ENCODE results near the gene ARAP2. TPM values are rescaled to one million over a fixed set of nuclear protein-coding genes. Genes with fewer than 3 reads are reported as not detected.

The ARAP2 gene
- total RNA-seq, 1 donor from 2014 or later: 45.4 TPM

DNA sequence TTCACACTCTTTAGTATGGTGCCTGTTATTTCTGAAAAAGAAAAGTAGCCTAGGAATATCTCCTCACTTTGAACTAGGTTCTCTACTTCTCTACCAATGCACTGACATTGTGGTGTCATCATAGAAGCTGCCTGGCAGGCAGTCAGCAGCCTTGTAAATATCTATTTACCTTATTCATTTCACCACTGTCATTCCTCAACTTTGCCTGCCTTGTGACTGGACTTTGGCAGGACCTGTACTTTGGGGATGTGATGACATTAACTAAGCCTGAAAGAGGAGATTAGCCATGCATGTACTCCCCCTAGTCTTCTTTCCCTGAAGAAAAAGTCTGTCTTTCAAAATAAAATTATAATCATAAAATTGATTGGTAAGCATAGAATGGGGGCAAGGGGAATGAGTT, 207.2 kb downstream of the ARAP2 start:
- Mint-ChIP-seq H3K36me3 (ENCODE audit: low read depth) (no peaks in the 10 kb centered on the region), H3K27me3 (no peaks in the 10 kb centered on the region), H3K4me3 (no peak overlapping the region), H3K27ac (no peak overlapping the region), H3K4me1 (no peaks in the 10 kb centered on the region), H3K9me3 (peaks cover 24% of the 10 kb centered on the region)
- DNase-seq: no peak
- intact Hi-C loops (cut with micrococcal nuclease): no loop called here

DNA sequence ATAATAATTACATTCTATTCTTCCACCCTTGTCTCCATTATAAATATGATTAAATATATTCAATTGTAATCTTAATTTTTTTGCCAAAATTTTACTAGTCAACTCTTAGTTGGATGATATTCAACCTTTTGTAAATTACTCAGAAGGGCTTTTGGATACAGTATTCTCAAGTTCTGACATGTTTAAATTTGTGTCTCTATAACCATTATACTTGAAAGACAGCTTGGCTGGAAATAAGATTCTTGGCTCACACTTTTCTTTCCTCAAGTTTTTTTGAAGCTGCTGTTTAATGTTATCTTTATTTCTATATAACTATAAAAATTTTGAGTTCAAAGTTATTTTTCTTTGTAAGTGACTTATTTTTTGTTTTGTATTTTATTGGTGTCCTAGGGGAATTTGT, 214.4 kb downstream of the ARAP2 start:
- Mint-ChIP-seq H3K27ac (no peak overlapping the region), H3K4me3 (no peak overlapping the region), H3K9me3 (peaks cover 16% of the 10 kb centered on the region), H3K4me1 (no peaks in the 10 kb centered on the region), H3K36me3 (ENCODE audit: low read depth) (no peaks in the 10 kb centered on the region), H3K27me3 (no peaks in the 10 kb centered on the region)
- no peak for DNase-seq
- intact Hi-C loops (cut with micrococcal nuclease): no loop called here

DNA sequence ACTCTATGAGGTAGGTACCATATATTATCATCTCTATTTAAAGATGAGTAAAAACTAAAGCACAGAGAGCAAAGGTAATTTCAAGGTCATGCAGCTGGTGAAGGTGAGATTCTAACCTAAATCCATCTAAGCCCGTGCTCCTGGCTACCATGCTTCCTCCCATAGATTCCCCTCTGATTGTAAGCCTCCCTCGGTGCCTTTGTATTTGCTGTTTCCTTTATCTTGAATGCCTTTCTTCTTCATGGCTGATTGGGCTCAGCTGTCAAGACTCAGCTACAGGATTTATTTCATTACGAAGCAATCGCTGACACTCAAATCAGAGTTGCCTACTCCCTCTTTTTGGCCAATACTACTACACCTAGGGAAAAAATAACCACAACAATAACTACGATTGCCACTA, 217.1 kb downstream of the ARAP2 start:
- DNase-seq: no peak
- Mint-ChIP-seq H3K4me1 (no peaks in the 10 kb centered on the region), H3K27ac (no peak overlapping the region), H3K27me3 (no peaks in the 10 kb centered on the region), H3K36me3 (ENCODE audit: low read depth) (no peaks in the 10 kb centered on the region), H3K4me3 (no peak overlapping the region), H3K9me3 (peaks cover 4% of the 10 kb centered on the region)
- intact Hi-C loops (cut with micrococcal nuclease): no loop called here

DNA sequence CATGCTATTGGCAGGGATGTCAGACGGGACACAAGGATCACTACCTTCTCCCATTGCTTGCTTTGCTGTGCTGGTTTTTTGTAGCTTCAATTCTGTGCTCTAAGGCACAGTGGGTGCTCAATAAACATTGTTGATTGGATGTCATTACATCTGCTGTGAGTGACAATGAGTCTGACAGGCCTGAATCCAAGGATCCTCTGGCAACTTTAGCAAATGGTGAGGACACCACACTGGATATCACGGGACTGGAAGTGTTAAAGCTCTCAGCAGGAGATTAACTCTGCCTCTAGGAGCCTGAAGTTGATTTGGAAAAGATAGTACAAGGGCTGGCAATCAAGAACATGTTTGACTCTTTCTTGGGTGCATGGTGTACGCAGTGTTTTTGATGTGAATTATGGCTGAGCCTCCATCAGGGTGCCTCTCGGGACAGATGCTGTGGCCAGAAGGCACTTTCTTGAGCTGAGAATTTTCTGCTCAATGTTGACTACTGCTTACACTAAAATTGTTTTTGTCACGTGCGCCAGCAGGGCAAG, 217.9 kb downstream of the ARAP2 start:
- H3K36me3 Mint-ChIP-seq (ENCODE audit: low read depth): no peaks in the 10 kb centered on the region
- no peaks in the 10 kb centered on the region for H3K27me3 Mint-ChIP-seq
- no peak overlapping the region for H3K4me3 Mint-ChIP-seq
- H3K4me1 Mint-ChIP-seq: no peaks in the 10 kb centered on the region
- DNase-seq: no peak
- H3K27ac Mint-ChIP-seq: no peak overlapping the region
- H3K9me3 Mint-ChIP-seq: peaks cover 4% of the 10 kb centered on the region
- intact Hi-C loops (cut with micrococcal nuclease): no loop called here

DNA sequence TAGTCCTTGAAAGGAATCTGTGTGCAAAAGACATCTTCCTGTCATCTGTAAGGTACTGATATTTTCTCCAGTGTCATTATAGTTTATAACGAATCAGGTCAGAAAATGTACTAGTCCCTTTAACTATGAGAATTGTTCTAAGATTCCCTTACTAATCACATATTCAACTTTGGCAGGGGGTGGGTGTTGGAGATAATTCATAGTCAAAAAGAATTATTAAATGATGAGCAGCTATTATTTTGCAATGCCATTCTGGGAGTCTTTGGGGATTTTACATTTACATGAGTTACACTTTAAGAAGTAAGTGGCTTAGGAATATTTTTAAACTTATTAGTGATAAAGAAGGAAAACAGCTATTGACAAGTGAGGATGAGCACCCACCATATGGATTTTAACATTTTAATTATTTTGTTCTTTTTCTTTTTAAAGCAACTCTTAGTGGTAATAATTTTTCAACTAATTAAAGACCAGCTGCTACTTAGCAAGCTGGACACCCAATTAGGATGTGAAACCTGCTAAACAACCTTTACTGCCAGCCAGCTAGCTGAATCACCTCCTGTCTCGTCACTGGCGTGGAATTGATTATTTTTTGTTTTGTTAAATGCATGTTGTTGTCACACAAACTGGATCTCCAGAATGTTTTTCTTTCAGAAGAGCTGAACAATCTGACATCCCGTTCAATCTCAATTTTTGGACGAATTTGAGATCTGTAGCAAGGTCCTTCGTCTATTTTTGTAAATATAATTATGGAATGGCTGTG, 219.2 kb downstream of the ARAP2 start:
- Mint-ChIP-seq H3K4me1 (no peaks in the 10 kb centered on the region), H3K27ac (no peak overlapping the region), H3K4me3 (no peak overlapping the region), H3K27me3 (no peaks in the 10 kb centered on the region), H3K36me3 (ENCODE audit: low read depth) (no peaks in the 10 kb centered on the region), H3K9me3 (peaks cover 4% of the 10 kb centered on the region)
- DNase-seq: no peak
- intact Hi-C loops (cut with micrococcal nuclease): no loop called here

DNA sequence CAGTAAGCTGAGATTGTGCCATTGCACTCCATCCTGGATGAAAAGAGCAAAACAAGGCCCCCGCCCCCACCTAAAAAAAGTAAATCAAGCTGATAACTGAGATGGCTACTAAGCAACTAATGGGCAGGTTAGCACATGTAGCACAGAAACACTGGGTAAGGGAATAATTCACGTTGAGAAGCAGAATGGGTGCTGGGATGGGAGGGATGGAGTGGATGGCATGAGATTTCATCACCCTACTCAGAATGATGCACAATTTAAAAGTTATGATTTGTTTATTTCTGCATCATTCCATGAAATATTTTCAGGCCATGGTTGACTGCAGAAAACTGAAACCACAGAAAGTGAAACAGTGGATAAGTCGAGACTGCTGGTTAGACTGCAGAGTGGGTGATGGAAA, 224.0 kb downstream of the ARAP2 start:
- DNase-seq: no peak
- H3K9me3 Mint-ChIP-seq: peaks cover 4% of the 10 kb centered on the region
- intact Hi-C loops (cut with micrococcal nuclease): no loop called here
- no peak overlapping the region for H3K27ac Mint-ChIP-seq
- H3K36me3 Mint-ChIP-seq (ENCODE audit: low read depth): no peaks in the 10 kb centered on the region
- H3K4me1 Mint-ChIP-seq: no peaks in the 10 kb centered on the region
- no peaks in the 10 kb centered on the region for H3K27me3 Mint-ChIP-seq
- no peak overlapping the region for H3K4me3 Mint-ChIP-seq

Other genes starting within 250 kb of the ARAP2 start
- 0.49 and 0.95 TPM in 2 replicates for gene DTHD1, start 37.1 kb upstream of the ARAP2 start, total RNA-seq